Measurements from ENCODE around the gene MAD2L2.
A peak's percentile ranks its signal among the peaks of the same experiment; 100 is the strongest.

- TF ChIP-seq ARHGAP35 (IDR thresholded peaks at IDR 0.05; ENCODE audit: partially characterized antibody) (no peak), FOXP1 (CRISPR knock-in tag; IDR thresholded peaks at IDR 0.05) (no peak), CTCF (IDR thresholded peaks at IDR 0.05 in 2 of 3, conservative IDR thresholded peaks at IDR 0.05 in 1 of 3; ENCODE audit: insufficient read depth in 2 of 3, low read depth in 1 of 3, low read length in 3 of 3) (peak in 2 of 3 experiments; percentile 17 to 33; a peak in 2 of 6 replicates), EP300 (IDR thresholded peaks at IDR 0.05; ENCODE audit: low read length) (no peak), RBM39 (optimal IDR thresholded peaks at IDR 0.05; ENCODE audit: low read depth, low read length) (no peak), EZH2 (IDR thresholded peaks at IDR 0.05; ENCODE audit: borderline replicate concordance, low read depth, low read length) (no peak), MYC (IDR thresholded peaks at IDR 0.05; ENCODE audit: low read depth, low read length) (no peak), MYC (CRISPR knock-in tag; IDR thresholded peaks at IDR 0.05; ENCODE audit: borderline replicate concordance, low read depth) (no peak), ZNF121 (CRISPR knock-in tag; conservative IDR thresholded peaks at IDR 0.05) (no peak)
These were observed 5.6 kb downstream of the MAD2L2 start for GRCh38 chr1:11675325-11675724.
